Activated naive CD4-positive, alpha-beta T cell treated with Interleukin-2 at 50 U/mL for 16 hours (primary cell): Measurements from ENCODE around the gene MRM2.
A peak's percentile ranks its signal among the peaks of the same experiment; 100 is the strongest.

Source experiments
- DNase-seq: peaks from one replicate; pipeline ENCODE4 v3.0.0-alpha.2; 2020

Gene MRM2

GRCh38 chr7:2220030-2220429 is 22.0 kb downstream of the MRM2 start:
- no peak for DNase-seq

DNA sequence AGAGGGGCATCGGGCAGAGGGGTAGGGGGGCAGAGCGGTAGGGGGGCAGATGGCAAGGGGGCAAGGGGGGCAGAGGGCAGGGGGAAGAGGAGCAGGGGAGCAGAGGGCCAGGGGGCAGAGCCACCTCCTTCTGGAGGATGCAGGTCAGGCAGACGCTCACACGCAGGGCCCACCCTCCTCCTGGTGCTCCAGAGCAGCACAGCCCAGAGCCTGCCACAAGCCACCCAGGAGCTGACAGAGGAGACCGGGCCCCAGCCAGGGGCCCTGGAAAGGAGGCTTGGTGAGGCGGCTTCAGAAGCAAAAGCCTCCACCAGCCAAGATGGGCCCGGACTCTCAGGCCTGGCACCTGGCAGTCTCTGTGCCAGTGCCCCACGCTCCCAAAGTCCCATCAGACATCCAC is 22.4 kb downstream of the MRM2 start:
- no peak for DNase-seq

- DNase-seq = no peak
Measured at GRCh38 chr7:2219136-2219535, 22.9 kb downstream of the MRM2 start.

DNA sequence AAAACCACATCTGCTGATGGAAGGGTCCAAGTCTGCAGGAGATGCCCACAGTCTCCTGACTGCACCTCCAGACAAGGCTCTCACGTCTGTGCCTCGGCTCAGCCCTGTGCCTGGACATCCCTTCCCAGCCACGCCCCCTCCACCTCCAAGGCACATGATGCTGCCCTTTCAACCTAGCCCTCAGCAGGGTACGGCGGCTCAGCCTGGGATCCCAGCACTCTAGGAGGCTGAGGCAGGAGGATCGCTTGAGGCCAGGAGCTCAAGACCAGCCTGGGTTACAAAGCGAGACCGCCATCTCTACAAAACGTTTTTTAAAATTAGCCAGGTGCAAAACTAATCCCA is 23.6 kb downstream of the MRM2 start:
- no peak for DNase-seq

DNA sequence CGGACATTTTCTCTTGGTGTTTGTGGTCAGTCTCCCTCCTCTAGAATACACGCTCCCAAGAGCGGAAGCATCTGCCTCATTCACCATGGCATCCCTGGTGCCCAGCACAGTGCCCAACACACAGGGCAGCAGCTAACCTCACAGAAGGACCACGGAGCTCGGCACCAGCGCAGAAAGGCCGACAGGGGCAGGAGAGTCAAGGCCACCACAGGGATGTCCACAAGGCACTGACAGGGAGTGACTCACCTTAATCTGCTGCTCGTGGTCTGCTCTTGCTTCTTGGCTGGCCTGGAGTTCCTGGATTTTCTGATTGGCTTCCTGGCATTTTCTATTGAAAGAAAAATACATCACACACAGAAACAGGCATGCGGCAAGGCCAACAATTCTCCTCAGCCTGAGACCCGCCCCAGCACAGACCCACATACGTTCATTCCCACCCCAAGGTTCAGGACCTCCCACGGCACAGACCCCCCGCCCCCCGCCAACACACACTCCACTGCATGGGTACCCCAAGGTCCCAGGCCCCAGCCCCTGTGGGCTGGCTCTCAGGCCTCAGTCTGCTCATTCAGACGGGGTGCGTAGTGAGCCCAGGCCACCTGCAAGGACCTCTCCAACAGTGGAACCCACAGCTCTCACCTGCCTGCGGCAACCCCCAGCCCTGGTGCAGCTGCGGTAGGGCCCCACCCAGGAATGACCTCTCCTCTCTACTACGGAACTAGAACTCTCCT is 24.1 kb downstream of the MRM2 start:
- no peak for DNase-seq

GRCh38 chr7:2217206-2217605 is 24.8 kb downstream of the MRM2 start:
- DNase-seq = no peak

GRCh38 chr7:2215851-2216250 is 26.2 kb downstream of the MRM2 start:
- DNase-seq = no peak

- DNase-seq = peak; percentile 21
Measured at GRCh38 chr7:2214636-2215035, 27.4 kb downstream of the MRM2 start.

GRCh38 chr7:2213551-2214215 is 28.3 kb downstream of the MRM2 start:
- no peak for DNase-seq

- no peak for DNase-seq
Measured at GRCh38 chr7:2212906-2213305, 29.1 kb downstream of the MRM2 start.

- DNase-seq = no peak
Measured at GRCh38 chr7:2211926-2212325, 30.1 kb downstream of the MRM2 start.

GRCh38 chr7:2211259-2211880 is 30.6 kb downstream of the MRM2 start:
- no peak for DNase-seq

- no peak for DNase-seq
Measured at GRCh38 chr7:2210551-2211258, 31.3 kb downstream of the MRM2 start.

DNA sequence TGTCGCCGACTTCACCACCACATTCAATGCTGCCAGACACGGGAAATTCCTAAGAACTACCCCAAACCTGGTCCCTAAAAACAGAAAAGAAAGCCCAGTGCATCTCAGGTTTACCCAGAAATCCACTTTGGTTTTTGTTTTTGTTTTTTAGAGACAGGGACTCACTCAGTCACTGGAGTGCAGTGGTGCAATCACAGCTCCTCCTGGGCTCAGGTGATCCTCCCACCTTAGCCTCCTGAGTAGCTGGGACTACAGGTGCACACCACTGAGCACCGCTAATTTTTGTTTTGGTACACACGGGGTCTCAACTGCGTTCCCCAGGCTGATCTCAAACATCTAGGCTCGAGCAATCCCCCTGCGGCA is 32.1 kb downstream of the MRM2 start:
- DNase-seq = no peak

- DNase-seq = peak; percentile 34
Measured at GRCh38 chr7:2209146-2209960, 32.7 kb downstream of the MRM2 start.

GRCh38 chr7:2208712-2209111 is 33.3 kb downstream of the MRM2 start:
- no peak for DNase-seq

- DNase-seq = no peak
Measured at GRCh38 chr7:2205036-2205780, 36.8 kb downstream of the MRM2 start.

DNA sequence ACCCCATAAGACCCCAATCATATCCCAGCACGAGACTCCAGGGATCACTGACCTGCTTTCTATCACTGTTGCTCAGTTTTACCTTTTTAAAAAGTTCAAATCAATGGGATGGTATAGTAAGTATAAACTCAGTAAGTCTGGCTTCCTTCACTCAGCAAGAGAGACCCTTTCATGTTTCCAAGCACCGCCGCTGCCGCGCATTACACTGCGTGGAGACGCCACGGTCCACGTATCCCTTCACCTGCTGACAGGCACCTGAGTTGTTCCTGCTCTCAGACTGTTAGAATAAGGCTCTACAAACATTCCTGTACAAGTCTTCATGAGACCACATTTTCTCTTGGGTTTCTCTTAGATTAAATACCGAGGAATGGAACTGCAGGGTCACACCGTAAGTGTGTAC is 37.6 kb downstream of the MRM2 start:
- no peak for DNase-seq

GRCh38 chr7:2203766-2204300 is 38.2 kb downstream of the MRM2 start:
- no peak for DNase-seq

DNA sequence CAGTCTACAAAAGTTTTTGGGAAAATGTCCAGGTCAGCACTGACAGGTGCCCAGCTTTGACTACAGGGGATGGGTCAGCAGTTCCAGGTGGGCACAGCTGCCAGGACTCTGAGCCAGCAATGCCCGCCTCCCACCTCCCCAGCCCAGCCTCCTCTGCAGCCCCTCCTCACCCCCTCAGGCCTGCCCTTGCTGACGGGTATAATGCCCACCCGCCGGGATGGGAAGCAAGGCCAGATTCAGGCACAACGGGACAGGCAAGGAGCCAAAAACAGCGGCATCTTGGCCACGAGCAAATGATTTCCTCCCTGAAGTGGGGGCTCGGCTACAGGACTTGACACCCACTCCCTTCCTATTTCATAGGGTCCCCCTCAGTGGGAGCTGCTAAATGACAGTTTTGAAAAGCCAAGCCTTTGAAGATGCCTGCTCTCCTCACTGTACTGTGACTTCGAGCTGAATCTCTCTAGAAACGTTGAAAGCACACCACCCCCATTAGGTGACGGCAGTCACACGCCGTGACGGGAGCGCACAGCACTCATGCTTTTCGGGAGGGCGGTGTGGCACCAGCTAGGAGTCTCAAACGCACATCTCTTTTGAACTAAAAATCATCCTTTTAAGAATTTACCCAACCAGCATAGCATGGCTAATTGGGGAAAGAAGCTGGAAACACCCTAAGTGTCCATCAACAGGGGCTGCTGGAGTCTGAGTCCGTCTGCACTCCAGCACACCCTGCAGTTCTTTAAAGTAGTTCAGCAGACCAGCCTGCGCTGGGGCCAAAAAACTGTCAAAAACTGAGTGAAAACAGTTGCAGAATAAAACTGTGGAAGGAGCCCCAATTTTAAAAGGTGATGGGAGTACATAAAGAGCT is 38.9 kb downstream of the MRM2 start:
- DNase-seq = no peak

- DNase-seq = no peak
Measured at GRCh38 chr7:2202361-2202761, 39.6 kb downstream of the MRM2 start.
